ENCODE data around the gene KREMEN2. TPM values are rescaled to one million over a fixed set of nuclear protein-coding genes. Genes with fewer than 3 reads are reported as not detected.

Gene KREMEN2
- total RNA-seq, 1 experiment from 2014 or later: 8.4 TPM

GRCh38 chr16:3007059-3007956 lies 43.2 kb downstream of the KREMEN2 start:
- Histone ChIP-seq H3K9me3 (ENCODE audit: insufficient read depth, low read depth) (no peaks in the 10 kb centered on the region), H3K4me2 (peak overlapping the region; percentile 72), H3K9me2 (ENCODE audit: insufficient read depth) (no peaks in the 10 kb centered on the region), H3K36me3 (ENCODE audit: low read depth) (no peaks in the 10 kb centered on the region), H3K27me3 (ENCODE audit: insufficient read depth, low read depth) (no peaks in the 10 kb centered on the region), H4K20me1 (ENCODE audit: insufficient read depth) (no peaks in the 10 kb centered on the region), H3F3A (ENCODE audit: insufficient read depth, low read depth) (peaks cover 54% of the 10 kb centered on the region), H3K4me3 (no peak overlapping the region), H3K4me1 (replicated peaks; ENCODE audit: insufficient read depth) (peaks cover 65% of the 10 kb centered on the region), H3K79me2 (ENCODE audit: low read depth) (peaks cover 12% of the 10 kb centered on the region; the same call in 1 of the 2 replicates), H2AFZ (no peak overlapping the region), H3K27ac (no peak overlapping the region)
- ChIA-PET CTCF (interaction anchor here (0.5 to 1.1 kb wide), 4 partner anchors 14 to 21 kb away, joined by 3 to 6 read pairs (median 3); no protein-coding TSS in a partner anchor), POLR2A (ENCODE audit: unreplicated experiment) (interaction anchor here (0.6 kb wide), 1 partner anchor 16 kb away, joined by 3 read pairs; no protein-coding TSS in a partner anchor)
- DNase-seq: no peak
- intact Hi-C loops (cut with micrococcal nuclease; ENCODE audit: unreplicated experiment): no loop called here
- TF ChIP-seq CTCF (conservative IDR thresholded peaks at IDR 0.05): no peak
- TF ChIP-seq EZH2 (IDR thresholded peaks at IDR 0.05; ENCODE audit: low read depth): no peak
- no TSS peak for BruUV-seq (replicated peaks)

- H2AFZ ChIP-seq: no peak overlapping the region
- H3K4me1 ChIP-seq (replicated peaks; ENCODE audit: insufficient read depth): peaks cover 74% of the 10 kb centered on the region
- H3K9me3 ChIP-seq (ENCODE audit: insufficient read depth, low read depth): no peaks in the 10 kb centered on the region
- peak overlapping the region; percentile 72 for H3K4me2 ChIP-seq
- no peaks in the 10 kb centered on the region for H4K20me1 ChIP-seq (ENCODE audit: insufficient read depth)
- intact Hi-C loops (cut with micrococcal nuclease; ENCODE audit: unreplicated experiment): no loop called here
- peak overlapping the region; percentile 67 for H3K27ac ChIP-seq
- BruUV-seq (replicated peaks): no TSS peak
- DNase-seq: no peak
- no peak overlapping the region for H3K4me3 ChIP-seq
- ChIA-PET POLR2A (ENCODE audit: unreplicated experiment) (interaction anchor here (0.6 kb wide), 1 partner anchor 15 kb away, joined by 3 read pairs; no protein-coding TSS in a partner anchor), CTCF (interaction anchor here (0.7 to 1.1 kb wide), 2 partner anchors 13 to 16 kb away, joined by 3 to 6 read pairs; no protein-coding TSS in a partner anchor)
- no peaks in the 10 kb centered on the region for H3K27me3 ChIP-seq (ENCODE audit: insufficient read depth, low read depth)
- H3K9me2 ChIP-seq (ENCODE audit: insufficient read depth): no peaks in the 10 kb centered on the region
- no peak for TF ChIP-seq EZH2 (IDR thresholded peaks at IDR 0.05; ENCODE audit: low read depth)
- TF ChIP-seq CTCF (conservative IDR thresholded peaks at IDR 0.05): no peak
- H3K79me2 ChIP-seq (ENCODE audit: low read depth): peaks cover 12% of the 10 kb centered on the region; the same call in 1 of the 2 replicates
- peaks cover 62% of the 10 kb centered on the region for H3F3A ChIP-seq (ENCODE audit: insufficient read depth, low read depth)
- H3K36me3 ChIP-seq (ENCODE audit: low read depth): no peaks in the 10 kb centered on the region
Observed at GRCh38 chr16:3007957-3008689, 44.0 kb downstream of the KREMEN2 start.

- BruUV-seq (replicated peaks): no TSS peak
Observed at GRCh38 chr16:3008690-3009037, 44.6 kb downstream of the KREMEN2 start.

More at GRCh38 chr16:3008690-3009037, 44.6 kb downstream of the KREMEN2 start:
- Histone ChIP-seq H3K79me2 (ENCODE audit: low read depth) (peaks cover 12% of the 10 kb centered on the region; the same call in 1 of the 2 replicates), H4K20me1 (ENCODE audit: insufficient read depth) (no peaks in the 10 kb centered on the region), H3K27me3 (ENCODE audit: insufficient read depth, low read depth) (no peaks in the 10 kb centered on the region), H3K4me2 (peak overlapping the region; percentile 72), H3K9me3 (ENCODE audit: insufficient read depth, low read depth) (no peaks in the 10 kb centered on the region), H3K4me3 (no peak overlapping the region), H3K36me3 (ENCODE audit: low read depth) (no peaks in the 10 kb centered on the region), H3K9me2 (ENCODE audit: insufficient read depth) (no peaks in the 10 kb centered on the region), H3K4me1 (replicated peaks; ENCODE audit: insufficient read depth) (peaks cover 79% of the 10 kb centered on the region), H3F3A (ENCODE audit: insufficient read depth, low read depth) (peaks cover 67% of the 10 kb centered on the region), H2AFZ (no peak overlapping the region), H3K27ac (peak overlapping the region; percentile 67)
- POLR2A ChIA-PET (ENCODE audit: unreplicated experiment): no interaction called here
- TF ChIP-seq EZH2 (IDR thresholded peaks at IDR 0.05; ENCODE audit: low read depth) (no peak), CTCF (conservative IDR thresholded peaks at IDR 0.05) (no peak)
- intact Hi-C loops (cut with micrococcal nuclease; ENCODE audit: unreplicated experiment): no loop called here
- DNase-seq: no peak
- CTCF ChIA-PET: no interaction called here

Measured in PC-9 (cell line).